T-helper 9 cell (primary cell): ENCODE measurements around the gene ATP2B2.

Experiments used
- DNase-seq: peaks from one replicate; pipeline ENCODE4 v3.0.0-alpha.2; 2020

The ATP2B2 gene

GRCh38 chr3:10338591-10339353, 166.6 kb downstream of the ATP2B2 start:
- DNase-seq: no peak

GRCh38 chr3:10338164-10338470, 167.3 kb downstream of the ATP2B2 start:
- no peak for DNase-seq

- DNase-seq: no peak
These were observed 167.8 kb downstream of the ATP2B2 start for GRCh38 chr3:10337323-10338163.

- no peak for DNase-seq
These were observed 168.6 kb downstream of the ATP2B2 start for GRCh38 chr3:10336761-10337160.

GRCh38 chr3:10335871-10336622, 169.3 kb downstream of the ATP2B2 start:
- DNase-seq: no peak

- DNase-seq: no peak
These were observed 170.1 kb downstream of the ATP2B2 start for GRCh38 chr3:10335190-10335738.

GRCh38 chr3:10334459-10334858, 170.9 kb downstream of the ATP2B2 start:
- DNase-seq: no peak

GRCh38 chr3:10334042-10334441, 171.3 kb downstream of the ATP2B2 start:
- no peak for DNase-seq

- DNase-seq: no peak
These were observed 172.1 kb downstream of the ATP2B2 start for GRCh38 chr3:10333349-10333650.

- DNase-seq: no peak
These were observed 172.7 kb downstream of the ATP2B2 start for GRCh38 chr3:10332481-10333348.

- no peak for DNase-seq
These were observed 174.1 kb downstream of the ATP2B2 start for GRCh38 chr3:10331320-10331719.

- DNase-seq: no peak
These were observed 175.1 kb downstream of the ATP2B2 start for GRCh38 chr3:10330319-10330718.

GRCh38 chr3:10329495-10330015, 175.8 kb downstream of the ATP2B2 start:
- no peak for DNase-seq

GRCh38 chr3:10328460-10329071, 176.8 kb downstream of the ATP2B2 start:
- no peak for DNase-seq

- no peak for DNase-seq
These were observed 177.8 kb downstream of the ATP2B2 start for GRCh38 chr3:10327592-10327991.

- no peak for DNase-seq
These were observed 183.1 kb downstream of the ATP2B2 start for GRCh38 chr3:10322352-10322710.

GRCh38 chr3:10321630-10322351, 183.6 kb downstream of the ATP2B2 start:
- no peak for DNase-seq

- DNase-seq: no peak
These were observed 185.1 kb downstream of the ATP2B2 start for GRCh38 chr3:10320320-10320677.

GRCh38 chr3:10319804-10320203, 185.6 kb downstream of the ATP2B2 start:
- no peak for DNase-seq

GRCh38 chr3:10319251-10319650, 186.1 kb downstream of the ATP2B2 start:
- DNase-seq: no peak

- DNase-seq: no peak
These were observed 187.4 kb downstream of the ATP2B2 start for GRCh38 chr3:10317961-10318350.
